ENCODE results near the gene OR51G1.

The OR51G1 gene

GRCh38 chr11:4891996-4892640 is 32.0 kb downstream of the OR51G1 start (continued):
- TF ChIP-seq, protein P1, sequence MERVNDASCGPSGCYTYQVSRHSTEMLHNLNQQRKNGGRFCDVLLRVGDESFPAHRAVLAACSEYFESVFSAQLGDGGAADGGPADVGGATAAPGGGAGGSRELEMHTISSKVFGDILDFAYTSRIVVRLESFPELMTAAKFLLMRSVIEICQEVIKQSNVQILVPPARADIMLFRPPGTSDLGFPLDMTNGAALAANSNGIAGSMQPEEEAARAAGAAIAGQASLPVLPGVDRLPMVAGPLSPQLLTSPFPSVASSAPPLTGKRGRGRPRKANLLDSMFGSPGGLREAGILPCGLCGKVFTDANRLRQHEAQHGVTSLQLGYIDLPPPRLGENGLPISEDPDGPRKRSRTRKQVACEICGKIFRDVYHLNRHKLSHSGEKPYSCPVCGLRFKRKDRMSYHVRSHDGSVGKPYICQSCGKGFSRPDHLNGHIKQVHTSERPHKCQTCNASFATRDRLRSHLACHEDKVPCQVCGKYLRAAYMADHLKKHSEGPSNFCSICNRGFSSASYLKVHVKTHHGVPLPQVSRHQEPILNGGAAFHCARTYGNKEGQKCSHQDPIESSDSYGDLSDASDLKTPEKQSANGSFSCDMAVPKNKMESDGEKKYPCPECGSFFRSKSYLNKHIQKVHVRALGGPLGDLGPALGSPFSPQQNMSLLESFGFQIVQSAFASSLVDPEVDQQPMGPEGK (CRISPR knock-in tag; IDR thresholded peaks at IDR 0.05; ENCODE audit: borderline replicate concordance): no peak

- TF ChIP-seq, protein P2, sequence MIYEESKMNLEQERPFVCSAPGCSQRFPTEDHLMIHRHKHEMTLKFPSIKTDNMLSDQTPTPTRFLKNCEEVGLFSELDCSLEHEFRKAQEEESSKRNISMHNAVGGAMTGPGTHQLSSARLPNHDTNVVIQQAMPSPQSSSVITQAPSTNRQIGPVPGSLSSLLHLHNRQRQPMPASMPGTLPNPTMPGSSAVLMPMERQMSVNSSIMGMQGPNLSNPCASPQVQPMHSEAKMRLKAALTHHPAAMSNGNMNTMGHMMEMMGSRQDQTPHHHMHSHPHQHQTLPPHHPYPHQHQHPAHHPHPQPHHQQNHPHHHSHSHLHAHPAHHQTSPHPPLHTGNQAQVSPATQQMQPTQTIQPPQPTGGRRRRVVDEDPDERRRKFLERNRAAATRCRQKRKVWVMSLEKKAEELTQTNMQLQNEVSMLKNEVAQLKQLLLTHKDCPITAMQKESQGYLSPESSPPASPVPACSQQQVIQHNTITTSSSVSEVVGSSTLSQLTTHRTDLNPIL (CRISPR knock-in tag; IDR thresholded peaks at IDR 0.05; ENCODE audit: low read depth): no peak
- TF ChIP-seq ZFP30 (CRISPR knock-in tag; IDR thresholded peaks at IDR 0.05) (no peak), ZNF8 (CRISPR knock-in tag; IDR thresholded peaks at IDR 0.05) (no peak), ZNF70 (CRISPR knock-in tag; IDR thresholded peaks at IDR 0.05) (no peak), PPARA (CRISPR knock-in tag; IDR thresholded peaks at IDR 0.05; ENCODE audit: borderline replicate concordance) (no peak), ISL1 (CRISPR knock-in tag; IDR thresholded peaks at IDR 0.05) (no peak), RARB (CRISPR knock-in tag; IDR thresholded peaks at IDR 0.05) (no peak), ZNF565 (CRISPR knock-in tag; conservative IDR thresholded peaks at IDR 0.05; ENCODE audit: low read depth) (no peak), OSR1 (CRISPR knock-in tag; IDR thresholded peaks at IDR 0.05) (no peak)
- TF ChIP-seq, protein P3, sequence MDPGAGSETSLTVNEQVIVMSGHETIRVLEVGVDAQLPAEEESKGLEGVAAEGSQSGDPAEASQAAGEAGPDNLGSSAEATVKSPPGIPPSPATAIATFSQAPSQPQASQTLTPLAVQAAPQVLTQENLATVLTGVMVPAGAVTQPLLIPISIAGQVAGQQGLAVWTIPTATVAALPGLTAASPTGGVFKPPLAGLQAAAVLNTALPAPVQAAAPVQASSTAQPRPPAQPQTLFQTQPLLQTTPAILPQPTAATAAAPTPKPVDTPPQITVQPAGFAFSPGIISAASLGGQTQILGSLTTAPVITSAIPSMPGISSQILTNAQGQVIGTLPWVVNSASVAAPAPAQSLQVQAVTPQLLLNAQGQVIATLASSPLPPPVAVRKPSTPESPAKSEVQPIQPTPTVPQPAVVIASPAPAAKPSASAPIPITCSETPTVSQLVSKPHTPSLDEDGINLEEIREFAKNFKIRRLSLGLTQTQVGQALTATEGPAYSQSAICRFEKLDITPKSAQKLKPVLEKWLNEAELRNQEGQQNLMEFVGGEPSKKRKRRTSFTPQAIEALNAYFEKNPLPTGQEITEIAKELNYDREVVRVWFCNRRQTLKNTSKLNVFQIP (CRISPR knock-in tag; IDR thresholded peaks at IDR 0.05; ENCODE audit: borderline replicate concordance, low read depth): no peak
- ATAC-seq: no peak
Observed at GRCh38 chr11:4890279-4890678, 33.9 kb downstream of the OR51G1 start.

GRCh38 chr11:4887591-4887990 is 36.5 kb downstream of the OR51G1 start:
- ATAC-seq: no peak
- TF ChIP-seq CSRNP3 (CRISPR knock-in tag; IDR thresholded peaks at IDR 0.05): no peak
- no peak for TF ChIP-seq SNAI2 (CRISPR knock-in tag; IDR thresholded peaks at IDR 0.05)

DNA sequence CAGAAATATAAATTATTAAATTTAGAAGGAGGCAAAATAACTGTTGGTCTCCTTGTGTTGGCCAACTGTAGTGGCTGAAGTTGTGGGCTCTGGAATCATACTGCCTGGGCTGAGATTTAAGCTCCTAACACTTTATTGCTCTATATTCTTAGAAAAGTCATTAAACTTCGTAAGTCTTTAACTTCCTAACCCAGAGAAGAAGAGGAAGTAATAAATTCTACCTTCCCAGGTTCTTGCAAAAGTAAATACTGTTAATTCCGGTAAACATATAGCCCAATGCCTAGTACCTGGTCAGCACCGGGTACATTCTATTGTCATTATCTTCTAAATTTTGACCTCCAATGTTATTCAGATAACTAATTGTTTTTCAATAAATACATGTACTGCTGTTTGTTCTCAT is 38.0 kb downstream of the OR51G1 start:
- TF ChIP-seq PPARA (CRISPR knock-in tag; IDR thresholded peaks at IDR 0.05; ENCODE audit: borderline replicate concordance) (no peak), ZNF70 (CRISPR knock-in tag; IDR thresholded peaks at IDR 0.05) (no peak), ISL1 (CRISPR knock-in tag; IDR thresholded peaks at IDR 0.05) (no peak), ZNF565 (CRISPR knock-in tag; conservative IDR thresholded peaks at IDR 0.05; ENCODE audit: low read depth) (no peak), ZC3H10 (CRISPR knock-in tag; IDR thresholded peaks at IDR 0.05) (no peak)
- ATAC-seq: no peak

GRCh38 chr11:4884361-4884760 is 39.8 kb downstream of the OR51G1 start:
- TF ChIP-seq ZFP30 (CRISPR knock-in tag; IDR thresholded peaks at IDR 0.05): no peak
- TF ChIP-seq ZFP3 (CRISPR knock-in tag; IDR thresholded peaks at IDR 0.05): no peak
- TF ChIP-seq BACH2 (CRISPR knock-in tag; IDR thresholded peaks at IDR 0.05; ENCODE audit: borderline replicate concordance): no peak
- no peak for TF ChIP-seq PPARA (CRISPR knock-in tag; IDR thresholded peaks at IDR 0.05; ENCODE audit: borderline replicate concordance)
- TF ChIP-seq SNAI2 (CRISPR knock-in tag; IDR thresholded peaks at IDR 0.05): no peak
- TF ChIP-seq ZNF8 (CRISPR knock-in tag; IDR thresholded peaks at IDR 0.05): no peak
- TF ChIP-seq, protein P3 (CRISPR knock-in tag; IDR thresholded peaks at IDR 0.05; ENCODE audit: borderline replicate concordance, low read depth): no peak
- TF ChIP-seq, protein P4, sequence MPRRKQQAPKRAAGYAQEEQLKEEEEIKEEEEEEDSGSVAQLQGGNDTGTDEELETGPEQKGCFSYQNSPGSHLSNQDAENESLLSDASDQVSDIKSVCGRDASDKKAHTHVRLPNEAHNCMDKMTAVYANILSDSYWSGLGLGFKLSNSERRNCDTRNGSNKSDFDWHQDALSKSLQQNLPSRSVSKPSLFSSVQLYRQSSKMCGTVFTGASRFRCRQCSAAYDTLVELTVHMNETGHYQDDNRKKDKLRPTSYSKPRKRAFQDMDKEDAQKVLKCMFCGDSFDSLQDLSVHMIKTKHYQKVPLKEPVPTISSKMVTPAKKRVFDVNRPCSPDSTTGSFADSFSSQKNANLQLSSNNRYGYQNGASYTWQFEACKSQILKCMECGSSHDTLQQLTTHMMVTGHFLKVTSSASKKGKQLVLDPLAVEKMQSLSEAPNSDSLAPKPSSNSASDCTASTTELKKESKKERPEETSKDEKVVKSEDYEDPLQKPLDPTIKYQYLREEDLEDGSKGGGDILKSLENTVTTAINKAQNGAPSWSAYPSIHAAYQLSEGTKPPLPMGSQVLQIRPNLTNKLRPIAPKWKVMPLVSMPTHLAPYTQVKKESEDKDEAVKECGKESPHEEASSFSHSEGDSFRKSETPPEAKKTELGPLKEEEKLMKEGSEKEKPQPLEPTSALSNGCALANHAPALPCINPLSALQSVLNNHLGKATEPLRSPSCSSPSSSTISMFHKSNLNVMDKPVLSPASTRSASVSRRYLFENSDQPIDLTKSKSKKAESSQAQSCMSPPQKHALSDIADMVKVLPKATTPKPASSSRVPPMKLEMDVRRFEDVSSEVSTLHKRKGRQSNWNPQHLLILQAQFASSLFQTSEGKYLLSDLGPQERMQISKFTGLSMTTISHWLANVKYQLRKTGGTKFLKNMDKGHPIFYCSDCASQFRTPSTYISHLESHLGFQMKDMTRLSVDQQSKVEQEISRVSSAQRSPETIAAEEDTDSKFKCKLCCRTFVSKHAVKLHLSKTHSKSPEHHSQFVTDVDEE (CRISPR knock-in tag; IDR thresholded peaks at IDR 0.05): no peak
- no peak for ATAC-seq
